Fibroblast of skin of back (primary cell): ENCODE measurements around the gene CHRM2. TPM values are rescaled to one million over a fixed set of nuclear protein-coding genes. Genes with fewer than 3 reads are reported as not detected.
A peak's percentile ranks its signal among the peaks of the same experiment; 100 is the strongest.
"Not testable (repeated sequence)": the region's sequence is repeated elsewhere in the genome, so short reads cannot be mapped to it uniquely, and the experiment has no call there.

Experiments used
- DNase-seq: peaks from one replicate; pipeline ENCODE4 v3.0.0-alpha.2; 2013
- polyA plus RNA-seq, 2 experiments: library from polyadenylated mRNA; unstranded; fragments of 120-200 nt; gene quantifications; one replicate each; pipeline ENCODE4 v1.2.1, GENCODE V29; 2013; ENCODE audit not compliant: insufficient read length in 2 of 2

The CHRM2 gene
- polyA plus RNA-seq (2013, experiment 1 of 2; ENCODE audit: insufficient read length): 1.9 TPM
- polyA plus RNA-seq (2013, experiment 2 of 2; ENCODE audit: insufficient read length): 2.5 TPM

DNA sequence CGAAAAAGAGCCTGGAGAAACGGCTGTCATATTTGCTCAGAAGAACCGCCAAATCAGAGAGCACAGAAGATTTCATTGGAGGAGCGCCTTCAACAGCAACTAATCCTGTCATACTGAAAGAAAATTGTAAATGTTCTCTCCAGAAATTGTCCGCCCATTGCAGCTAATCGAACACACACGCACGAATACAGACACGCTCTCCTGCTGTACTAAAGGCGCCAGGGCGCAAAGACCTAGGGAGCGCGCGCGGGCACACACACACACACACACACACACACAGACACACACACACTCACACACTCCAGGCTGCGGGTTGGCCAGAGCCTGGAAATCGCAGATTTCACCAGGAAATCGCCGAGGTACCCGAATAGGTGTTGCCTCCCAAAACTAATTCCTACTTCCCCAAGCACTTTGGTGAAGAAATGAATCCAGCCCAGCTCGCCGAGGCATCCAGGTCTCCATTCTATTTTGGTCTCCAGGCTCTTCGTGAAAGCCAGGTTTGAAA, at the start of gene CHRM2:
Gene CHRM2, plus strand, starts transcription at position 157 of the 505 bp plus-strand sequence. CDS start 146,214 bp downstream, outside the sequence.
- DNase-seq: peak; percentile 26

DNA sequence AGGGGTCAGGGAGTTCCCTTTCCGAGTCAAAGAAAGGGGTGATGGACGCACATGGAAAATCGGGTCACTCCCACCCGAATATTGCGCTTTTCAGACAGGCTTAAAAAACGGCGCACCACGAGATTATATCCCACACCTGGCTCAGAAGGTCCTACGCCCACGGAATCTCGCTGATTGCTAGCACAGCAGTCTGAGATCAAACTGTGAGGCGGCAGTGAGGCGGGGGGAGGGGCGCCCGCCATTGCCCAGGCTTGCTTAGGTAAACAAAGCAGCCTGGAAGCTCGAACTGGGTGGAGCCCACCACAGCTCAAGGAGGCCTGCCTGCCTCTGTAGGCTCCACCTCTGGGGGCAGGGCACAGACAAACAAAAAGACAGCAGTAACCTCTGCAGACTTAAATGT, 37.1 kb upstream of the CHRM2 start:
- DNase-seq: not testable (repeated sequence)

DNA sequence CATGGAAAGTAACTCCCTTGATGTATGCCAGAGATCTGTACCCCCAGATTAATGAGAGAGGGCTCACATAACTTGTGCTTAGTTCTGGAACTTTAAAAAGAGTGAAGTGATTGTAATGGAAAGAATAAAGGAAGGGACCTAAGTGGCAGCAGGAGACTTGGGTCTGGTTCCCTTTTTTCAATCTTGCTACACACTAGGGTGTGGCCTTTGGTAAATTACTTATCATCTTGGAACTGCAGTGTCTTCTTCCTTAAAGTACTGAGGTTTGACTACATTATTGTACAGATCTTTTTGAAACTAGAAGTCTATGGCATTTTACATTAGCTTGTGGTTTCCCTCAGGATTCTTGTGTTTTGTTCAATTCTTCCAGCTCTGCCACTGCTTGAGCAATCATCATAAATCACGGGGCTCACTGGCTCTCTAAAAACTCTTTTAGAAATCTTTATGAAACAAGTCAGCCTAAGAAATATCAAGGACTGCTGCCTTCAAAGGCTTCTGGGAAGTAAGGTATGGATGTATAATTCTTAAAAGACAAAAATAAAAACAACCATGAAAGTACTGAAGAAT, 22.5 kb upstream of the CHRM2 start:
- DNase-seq: no peak

DNA sequence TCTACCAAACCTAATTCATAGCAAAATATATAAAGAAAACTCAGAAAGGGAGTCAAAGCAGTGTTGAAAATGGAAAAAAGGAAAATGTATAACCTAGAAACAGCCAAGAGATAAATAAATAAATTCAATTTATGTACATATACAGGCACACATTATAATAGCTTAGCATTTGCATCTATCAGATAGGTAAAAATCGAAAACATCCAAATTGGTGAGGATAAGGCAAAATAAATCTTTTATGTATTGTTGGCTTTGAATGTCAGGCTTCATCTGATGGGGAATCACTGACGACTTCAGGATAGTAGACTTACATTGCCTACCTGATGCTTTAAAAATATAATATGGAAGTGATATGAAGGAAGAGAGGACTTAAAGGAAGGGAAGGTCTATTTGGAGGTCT, 20.6 kb upstream of the CHRM2 start:
- DNase-seq: no peak

DNA sequence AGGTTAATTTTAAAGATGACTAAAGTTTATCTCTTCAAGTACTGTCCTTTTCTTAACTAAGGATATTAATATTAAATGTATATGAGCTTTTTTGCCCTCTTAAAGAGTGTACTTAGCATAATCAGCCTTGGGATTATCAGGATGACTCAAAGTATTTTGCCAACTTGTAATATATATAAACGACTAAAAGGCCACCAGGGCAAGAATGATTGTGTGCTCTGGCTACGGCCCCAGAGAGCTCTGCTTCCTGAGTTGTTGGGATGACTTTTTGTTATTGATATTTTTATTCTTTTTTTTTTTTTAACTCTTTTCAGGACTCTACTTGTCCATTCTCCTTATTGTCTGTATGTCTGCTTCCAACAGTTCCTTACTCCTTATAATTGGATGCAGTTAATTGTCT, 14.8 kb upstream of the CHRM2 start:
- no peak for DNase-seq

DNA sequence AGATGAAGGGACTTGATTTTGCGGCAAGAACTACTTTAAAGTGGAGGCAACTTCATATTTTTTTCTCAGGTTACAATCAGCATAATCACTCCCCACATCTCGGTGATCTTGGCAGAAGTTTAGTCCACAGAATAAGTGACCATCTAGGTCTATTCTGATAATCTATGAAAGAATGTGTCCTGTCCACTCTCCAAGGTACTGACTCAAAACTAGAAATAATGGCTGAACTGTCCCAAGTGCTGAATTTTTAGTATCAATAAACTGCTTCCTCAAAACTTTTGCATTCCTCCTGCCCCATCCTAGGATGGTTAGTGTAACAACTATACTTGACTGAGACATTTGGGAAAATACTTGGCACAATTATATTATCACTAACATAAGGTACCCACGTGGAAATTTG, 10.9 kb upstream of the CHRM2 start:
- DNase-seq: peak; percentile 56

DNA sequence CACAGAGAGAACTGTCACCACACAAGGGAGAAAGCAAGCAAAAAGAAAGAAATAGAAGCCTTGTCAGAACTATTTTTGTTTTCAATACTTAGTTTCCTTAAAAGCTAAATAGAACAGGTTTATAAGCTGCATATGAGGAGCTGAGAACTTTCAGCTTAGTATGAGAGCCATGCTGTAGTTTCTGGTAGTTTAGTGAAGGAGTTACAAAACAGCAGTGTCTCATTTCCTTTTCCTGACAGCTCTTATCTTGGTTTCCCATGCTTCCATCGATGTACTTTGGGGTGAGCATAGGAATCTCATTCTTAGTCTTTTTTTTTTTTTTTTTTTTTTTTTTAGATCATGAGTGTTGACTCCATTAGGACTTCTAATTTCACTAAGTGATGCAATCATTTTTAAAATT, 8.6 kb upstream of the CHRM2 start:
- no peak for DNase-seq

DNA sequence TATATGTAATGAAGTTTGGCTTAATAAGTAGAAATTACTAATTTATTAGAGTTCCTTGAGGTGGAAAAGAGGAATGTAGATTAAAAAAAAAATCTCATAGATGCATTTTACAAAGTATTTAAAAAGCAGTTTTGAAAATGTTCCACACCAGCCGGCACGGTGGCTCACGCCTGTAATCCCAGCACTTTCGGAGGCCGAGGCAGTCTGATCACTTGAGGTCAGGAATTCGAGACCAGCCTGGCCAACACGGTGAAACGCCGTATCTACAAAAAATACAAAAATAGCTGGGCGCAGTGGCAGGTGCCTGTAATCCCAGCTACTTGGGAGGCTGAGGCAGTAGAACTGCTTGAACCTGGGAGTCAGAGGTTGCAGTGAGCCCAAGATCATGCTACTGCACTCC, 3.2 kb upstream of the CHRM2 start:
- DNase-seq: no peak

DNA sequence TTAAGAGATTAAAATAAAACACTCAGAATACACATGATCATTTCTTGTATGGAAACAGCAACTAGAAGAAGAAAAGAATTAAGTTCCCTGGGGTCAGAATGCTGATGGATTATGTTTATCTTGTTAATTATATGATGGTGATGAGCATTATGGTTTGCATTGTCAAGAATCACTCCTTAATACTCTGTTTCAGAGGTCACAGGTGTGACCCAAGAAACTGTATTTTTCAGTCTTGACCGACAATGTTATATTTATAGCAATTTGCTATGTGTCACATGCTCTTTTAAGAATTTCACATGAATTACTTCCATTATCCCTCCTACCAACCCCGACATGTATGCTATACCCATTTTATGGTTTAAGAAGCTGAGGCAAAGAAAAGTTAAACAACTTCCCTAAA, 2.7 kb upstream of the CHRM2 start:
- DNase-seq: no peak

DNA sequence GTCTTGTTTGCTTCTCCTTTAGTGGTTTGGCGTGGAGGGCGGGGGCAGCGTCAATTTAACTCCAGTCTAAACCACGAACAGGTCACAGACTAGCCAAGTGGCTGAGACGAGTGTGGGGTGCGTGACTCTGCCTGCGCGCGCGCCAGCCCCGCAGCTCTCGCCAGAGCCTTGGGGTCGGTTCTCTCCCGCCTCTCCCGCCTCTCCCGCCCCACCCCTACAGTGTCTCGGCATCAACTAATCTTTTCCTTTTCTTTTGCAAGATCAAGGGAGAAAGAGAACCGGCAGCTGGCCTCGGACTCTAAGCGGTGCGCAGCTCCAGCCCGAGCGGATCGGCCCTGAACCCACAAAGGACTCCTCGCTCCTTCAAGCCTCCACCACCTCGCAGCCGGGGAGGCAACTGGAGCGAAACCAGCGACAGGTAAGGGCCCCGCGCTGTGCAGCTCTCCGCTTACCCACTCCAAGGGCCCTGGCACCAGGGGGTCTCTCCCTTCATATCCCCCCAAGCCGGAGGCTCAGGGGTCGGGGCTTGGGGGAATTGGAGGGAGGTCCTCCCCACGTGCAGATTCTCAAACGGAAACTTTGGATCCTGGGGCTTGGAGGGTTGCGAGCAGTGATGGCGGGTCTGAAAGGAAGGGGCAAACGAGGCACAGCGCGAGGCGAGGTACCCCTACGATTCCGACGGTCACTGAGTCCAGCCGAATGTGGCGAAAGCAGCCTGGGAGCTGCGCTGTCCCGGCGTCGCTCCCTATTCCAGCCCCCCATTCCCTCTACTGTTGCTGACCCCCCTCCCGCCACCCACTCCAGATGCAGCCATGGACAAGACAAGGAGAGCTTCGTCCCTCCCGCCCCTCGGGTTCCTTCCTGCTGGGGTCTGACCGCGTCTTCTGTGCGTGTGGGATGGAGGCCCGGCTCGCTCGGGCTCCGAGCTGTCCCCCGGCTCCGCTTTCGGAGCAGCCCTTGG, 829 bp downstream of the CHRM2 start:
- peak; percentile 8 for DNase-seq

DNA sequence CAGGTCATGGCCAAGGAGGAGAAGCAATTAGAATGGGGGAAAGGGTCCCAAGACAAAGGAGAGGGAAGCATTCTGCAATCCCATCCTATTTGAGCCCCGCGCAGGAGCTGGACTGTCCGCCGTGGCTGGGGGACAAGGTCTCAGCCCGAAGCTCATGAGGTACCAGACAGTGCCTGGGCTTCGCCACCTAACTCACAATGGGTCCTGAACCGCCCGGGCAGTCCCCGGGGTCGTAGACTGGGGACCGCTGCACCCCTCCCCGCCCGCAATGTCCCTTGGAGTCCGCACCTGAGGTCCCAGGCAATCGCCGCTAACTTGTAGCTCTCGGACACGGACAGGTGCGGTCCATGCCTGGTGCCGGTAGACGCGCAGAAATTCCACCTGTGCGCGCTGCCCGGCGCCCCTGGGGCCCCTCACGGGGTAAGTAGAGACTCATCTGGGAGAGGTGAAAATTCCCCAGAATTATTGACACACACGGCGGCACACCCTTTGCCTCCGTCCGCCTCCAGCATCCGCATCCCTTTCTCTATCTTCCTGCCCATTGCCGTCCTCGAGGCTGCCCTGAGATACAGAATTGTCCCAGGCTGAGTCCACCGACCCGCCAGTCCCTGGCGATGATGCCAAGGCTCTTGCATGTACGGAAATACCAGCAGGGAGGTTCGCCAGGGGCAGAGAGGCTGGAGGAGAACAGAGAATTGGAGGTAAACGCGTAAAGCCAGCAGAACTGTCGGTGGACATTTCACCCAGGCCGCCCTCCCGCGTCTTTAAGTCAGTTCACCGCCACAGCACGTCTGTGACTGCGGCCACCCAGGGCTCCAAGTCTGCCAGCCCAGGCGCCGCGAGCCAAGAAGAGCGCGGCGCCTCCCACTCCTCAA, 1.8 kb downstream of the CHRM2 start:
- peak; percentile 23 for DNase-seq

DNA sequence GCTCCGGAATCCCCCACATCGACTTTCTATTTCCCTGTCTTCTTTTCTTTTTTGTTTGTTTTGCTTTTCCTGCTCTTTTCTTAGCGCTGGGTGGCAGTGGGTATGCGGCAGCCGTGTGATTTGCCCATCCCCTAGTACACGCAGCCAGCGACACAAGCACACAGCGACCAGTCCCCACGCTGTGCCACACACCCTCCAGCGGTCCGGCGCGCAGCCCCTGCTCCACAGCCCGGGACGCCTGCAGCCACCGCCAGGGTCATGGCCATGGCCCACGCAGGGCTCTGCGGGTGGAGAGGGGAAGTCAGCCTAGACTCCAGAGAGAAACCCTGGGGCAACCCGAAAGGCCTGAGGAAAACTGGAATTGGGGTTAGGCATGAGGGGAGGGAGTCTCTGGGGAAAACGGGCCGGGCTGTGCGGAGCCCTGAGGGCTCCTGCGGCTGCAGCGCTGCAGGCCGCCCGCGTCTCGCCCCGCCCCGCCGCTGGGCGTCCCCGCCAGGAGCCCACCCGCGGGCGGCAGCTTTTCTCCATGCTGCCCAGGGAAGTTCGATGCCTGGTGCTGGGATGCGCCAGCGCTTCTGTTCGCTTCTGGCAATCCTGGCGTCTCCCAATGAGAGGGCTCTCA, 2.5 kb downstream of the CHRM2 start:
- peak; percentile 8 for DNase-seq

DNA sequence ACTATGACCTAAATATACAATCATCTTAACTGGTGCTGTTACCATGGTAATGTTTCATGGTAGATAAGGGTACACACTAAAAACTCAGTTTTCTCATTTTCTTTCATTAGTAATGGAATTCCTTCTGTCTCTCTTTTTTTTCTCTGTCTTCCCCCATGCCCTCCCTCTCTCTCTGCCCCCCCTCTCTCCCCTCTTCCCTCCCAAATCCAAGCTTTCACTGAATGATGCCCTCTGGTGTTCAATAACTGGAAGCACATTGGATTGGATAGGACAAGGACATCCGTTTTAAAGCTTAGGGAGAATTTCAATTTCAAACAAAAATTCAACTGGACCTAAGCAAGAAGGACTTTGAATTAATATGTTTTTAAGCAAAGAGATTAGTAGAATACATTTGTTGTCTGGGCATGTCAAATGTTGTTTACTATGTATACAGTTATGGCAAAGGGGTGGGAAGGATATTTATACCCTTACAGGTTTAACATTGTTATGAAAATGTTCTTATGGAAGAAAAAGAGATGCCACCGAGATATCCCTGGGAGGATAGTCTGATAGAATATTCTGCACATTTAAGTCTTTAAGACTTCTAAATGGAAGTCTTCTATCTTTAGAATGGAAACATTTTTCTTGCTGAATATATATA, 6.1 kb downstream of the CHRM2 start:
- peak; percentile 45 for DNase-seq

DNA sequence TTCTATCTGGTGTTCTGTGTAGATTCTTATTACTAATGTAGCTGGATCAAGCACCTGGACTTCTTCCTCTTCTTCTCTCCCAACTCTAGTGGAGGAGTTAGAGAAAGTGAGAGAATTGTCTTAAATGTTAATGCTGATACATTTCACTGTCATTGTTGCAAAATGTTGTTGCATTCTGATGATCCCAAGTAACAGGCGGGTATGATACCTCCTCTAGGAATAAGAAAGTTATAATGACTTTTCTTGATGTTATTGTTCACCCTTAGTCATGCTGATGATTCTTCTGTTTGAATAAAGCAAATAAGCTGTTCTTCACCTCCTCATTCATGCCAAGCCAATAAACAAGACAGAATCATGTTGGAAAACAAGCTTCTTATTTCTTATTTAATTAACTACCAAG, 9.1 kb downstream of the CHRM2 start:
- no peak for DNase-seq

DNA sequence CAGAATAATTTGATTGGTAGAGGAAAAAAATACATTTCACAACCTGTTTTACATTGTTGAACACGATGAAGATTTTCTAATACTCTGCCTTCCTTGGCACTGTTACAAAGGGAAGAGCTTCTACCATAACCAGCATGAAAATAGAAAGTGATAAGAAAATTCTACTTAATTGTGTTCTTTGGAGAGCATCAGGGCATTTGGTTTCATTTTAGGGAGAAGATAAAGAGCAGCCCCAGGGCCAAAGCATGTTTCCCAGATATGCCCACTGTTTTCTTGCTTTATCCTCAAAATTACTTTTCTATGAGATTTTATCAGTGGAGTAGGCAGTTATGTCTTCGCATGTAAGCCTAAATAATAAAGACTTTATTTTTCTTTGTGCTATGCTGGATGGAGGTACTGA, 9.5 kb downstream of the CHRM2 start:
- DNase-seq: no peak

DNA sequence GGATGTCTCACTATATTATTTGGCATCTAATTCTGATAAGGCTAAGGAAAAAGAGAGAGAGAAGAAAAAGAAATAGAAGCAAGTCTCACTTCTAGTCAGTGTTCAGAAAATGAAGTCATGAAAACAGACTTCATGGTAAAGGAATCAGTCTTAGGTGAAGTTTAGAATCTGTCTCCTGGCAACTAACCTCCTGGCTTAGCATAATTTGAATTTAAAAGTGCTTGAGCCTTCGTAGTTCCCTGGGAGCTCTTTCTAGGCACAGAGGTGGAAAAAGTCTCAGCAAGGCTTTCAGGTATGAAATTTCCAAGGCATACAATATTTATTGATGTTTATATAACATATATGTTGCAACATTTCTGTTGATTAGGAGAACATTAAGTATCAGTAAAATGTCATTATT, 10.4 kb downstream of the CHRM2 start:
- DNase-seq: no peak

DNA sequence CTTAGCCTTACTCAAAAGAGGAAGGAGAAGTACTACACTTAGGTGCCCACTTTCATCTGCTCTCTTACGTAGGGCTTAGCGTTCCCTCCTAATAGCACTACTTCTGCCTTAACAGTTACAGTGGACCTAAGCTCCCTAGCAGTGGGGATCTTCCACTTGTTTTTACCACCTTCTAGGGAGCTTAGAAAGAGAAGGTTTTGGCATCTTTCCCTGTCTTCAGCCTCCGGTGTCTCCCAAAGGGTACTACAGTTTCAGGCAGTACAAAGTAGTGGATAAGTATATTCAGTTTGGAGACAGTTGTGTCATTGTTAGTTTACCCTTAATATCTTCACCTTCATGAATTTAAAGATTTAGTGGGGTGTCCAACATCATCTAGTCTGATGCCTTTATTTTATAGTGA, 14.6 kb downstream of the CHRM2 start:
- no peak for DNase-seq

DNA sequence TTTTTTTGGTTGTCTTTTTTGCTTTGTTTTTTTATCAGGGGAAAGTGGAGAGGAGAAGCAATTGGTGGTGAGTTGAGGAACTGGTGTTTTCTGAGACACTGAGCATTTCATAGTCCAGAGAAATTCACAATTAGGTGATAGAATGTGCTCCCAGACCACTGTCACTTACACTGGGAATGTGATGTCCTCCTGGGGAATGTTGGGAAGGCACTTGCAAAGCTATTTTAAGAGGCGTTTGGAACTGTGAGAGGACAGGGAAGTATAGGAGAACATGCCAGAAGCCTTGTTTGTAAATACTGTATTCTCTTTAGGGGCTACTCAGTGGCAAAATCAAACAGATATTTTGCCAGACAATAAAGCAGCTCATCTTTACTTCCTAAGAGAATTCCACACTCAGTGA, 16.0 kb downstream of the CHRM2 start:
- no peak for DNase-seq

DNA sequence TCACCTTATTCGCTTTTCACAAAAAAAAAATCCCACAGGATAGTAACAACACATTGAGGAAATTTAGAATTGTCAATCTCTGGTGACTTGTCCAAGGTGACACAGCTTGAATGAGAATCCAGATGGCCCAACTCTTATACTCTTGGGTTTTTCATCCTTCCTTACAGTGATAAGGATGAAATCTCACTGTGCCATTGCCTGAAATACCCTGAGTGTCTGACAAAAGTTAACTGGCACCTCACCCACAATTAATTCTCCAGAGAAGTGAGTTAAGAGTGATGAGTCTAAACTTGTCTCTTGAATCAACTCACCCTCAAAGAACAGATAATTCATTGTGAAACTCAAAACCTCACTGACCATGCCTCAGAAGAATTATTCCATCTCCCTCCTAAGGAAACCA, 18.9 kb downstream of the CHRM2 start:
- DNase-seq: no peak

DNA sequence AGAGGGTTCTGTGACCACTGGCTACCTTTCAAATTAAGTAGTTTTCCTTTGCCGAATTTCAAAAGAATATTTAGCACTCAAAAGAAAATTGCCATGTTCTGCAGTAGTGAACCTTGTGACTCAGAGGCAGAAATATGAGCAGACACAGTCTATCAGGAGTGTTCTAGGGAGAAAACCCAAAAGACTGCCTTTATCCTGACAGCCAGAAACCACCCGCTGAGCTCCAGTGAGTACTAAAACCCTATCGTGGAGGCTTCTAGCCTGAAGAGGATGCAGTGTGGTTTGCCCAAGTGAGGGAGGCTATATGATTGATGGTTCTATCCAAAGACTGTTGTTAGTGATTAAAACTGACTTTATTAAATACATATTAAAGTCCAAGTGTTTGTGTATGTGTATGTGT, 21.9 kb downstream of the CHRM2 start:
- DNase-seq: peak; percentile 15

DNA sequence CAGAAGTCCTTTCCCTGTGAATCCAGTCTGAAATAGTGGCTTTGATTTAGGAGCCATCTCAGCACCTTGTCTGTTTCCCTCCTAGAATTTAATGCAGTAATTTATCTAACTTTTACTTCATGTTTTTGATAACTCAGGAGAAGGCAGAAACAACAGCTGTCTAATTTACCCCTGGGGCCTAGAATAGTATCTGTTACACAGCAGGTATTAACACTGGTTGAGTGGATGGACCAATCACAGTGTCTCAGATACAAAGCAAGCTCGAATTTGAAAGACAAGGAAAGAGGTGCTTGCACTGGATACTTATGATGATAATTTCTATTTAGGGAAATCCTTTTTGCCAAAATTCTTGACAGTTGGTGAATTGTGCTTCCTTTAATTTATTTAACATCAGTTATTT, 23.4 kb downstream of the CHRM2 start:
- DNase-seq: no peak

DNA sequence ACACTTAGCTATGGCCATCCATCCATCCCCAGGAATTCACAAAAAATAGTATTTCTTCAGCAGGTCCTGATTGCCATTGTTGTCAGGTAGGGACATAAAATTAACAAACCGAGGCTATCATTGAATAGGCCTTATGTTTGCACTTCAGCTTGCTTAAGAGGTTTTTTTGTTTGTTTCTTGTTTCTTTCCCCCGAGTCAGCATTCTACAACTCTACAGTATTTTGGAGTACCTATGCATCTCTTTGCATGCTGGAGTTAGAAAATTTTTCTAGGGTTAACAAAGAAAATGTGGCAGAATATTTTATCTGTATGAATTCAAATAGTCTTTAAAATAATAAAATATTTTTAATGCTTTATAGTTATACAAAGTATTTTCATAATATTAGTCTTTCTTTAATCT, 26.3 kb downstream of the CHRM2 start:
- no peak for DNase-seq
